OCI-LY1 (cell line): ENCODE results near the gene SEPTIN5.

Experiments
- H2AFZ ChIP-seq: fragments of 200-600 bp; sonication (generic), shearing (Covaris generic); 2 replicates; pipeline ENCODE4 v1.6.0; 2014; ENCODE audit warnings: antibody characterized with exemption, mild to moderate bottlenecking, low read length
- H3F3A ChIP-seq: fragments of 200-600 bp; sonication (generic), shearing (Covaris generic); 2 replicates; pipeline ENCODE4 v1.6.0; 2014; ENCODE audit warnings: mild to moderate bottlenecking, antibody characterized with exemption, low read length, moderate library complexity; ENCODE audit not compliant: insufficient read depth
- H3K27ac ChIP-seq: fragments of 200-600 bp; sonication (generic); 2 replicates; pipeline ENCODE4 v1.5.1; 2014; ENCODE audit warnings: low read length, mixed run types, mild to moderate bottlenecking, low read depth; ENCODE audit not compliant: poor library complexity, severe bottlenecking
- H3K27me3 ChIP-seq: fragments of 200-600 bp; sonication (generic); 2 replicates; pipeline ENCODE4 v1.6.0; 2014; ENCODE audit warnings: antibody characterized with exemption, mild to moderate bottlenecking, low read length, moderate library complexity; ENCODE audit not compliant: insufficient read depth
- H3K36me3 ChIP-seq: fragments of 200-600 bp; sonication (generic); 2 replicates; pipeline ENCODE4 v1.6.1; 2014; ENCODE audit warnings: mild to moderate bottlenecking, antibody characterized with exemption, low read length, moderate library complexity, mixed read lengths; ENCODE audit not compliant: insufficient read depth
- H3K4me1 ChIP-seq: fragments of 200-600 bp; sonication (generic); 2 replicates; pipeline ENCODE4 v1.5.1; 2014; ENCODE audit warnings: mild to moderate bottlenecking, low read length, moderate library complexity; ENCODE audit not compliant: insufficient read depth, severe bottlenecking
- H3K4me2 ChIP-seq: fragments of 200-600 bp; sonication (generic), shearing (Covaris generic); 2 replicates; pipeline ENCODE4 v1.6.1; 2014; ENCODE audit warnings: low read length
- H3K4me3 ChIP-seq: fragments of 200-600 bp; sonication (generic); 2 replicates; pipeline ENCODE4 v1.5.1; 2014; ENCODE audit warnings: low read length, low read depth, mild to moderate bottlenecking, mixed read lengths; ENCODE audit not compliant: poor library complexity, severe bottlenecking
- H3K79me2 ChIP-seq: fragments of 200-600 bp; shearing (Covaris generic); 2 replicates; pipeline ENCODE4 v1.6.1; 2016; ENCODE audit warnings: mixed run types, low read length, mixed read lengths; ENCODE audit not compliant: insufficient read depth
- H3K9ac ChIP-seq: fragments of 200-600 bp; sonication (generic), shearing (Covaris generic); 2 replicates; pipeline ENCODE4 v1.6.1; 2014; ENCODE audit warnings: mild to moderate bottlenecking, low read length, mixed read lengths
- H3K9me2 ChIP-seq: fragments of 200-600 bp; sonication (generic), shearing (Covaris generic); 2 replicates; pipeline ENCODE4 v1.6.1; 2014; ENCODE audit warnings: low read depth, mild to moderate bottlenecking, low read length, mixed read lengths
- H3K9me3 ChIP-seq: fragments of 200-600 bp; shearing (Covaris generic); 2 replicates; pipeline ENCODE4 v1.6.1; 2014; ENCODE audit warnings: low read length, mixed read lengths
- H4K20me1 ChIP-seq: fragments of 200-600 bp; sonication (generic), shearing (Covaris generic); 2 replicates; pipeline ENCODE4 v1.6.0; 2016; ENCODE audit warnings: mild to moderate bottlenecking, low read length; ENCODE audit not compliant: insufficient read depth
- CTCF ChIP-seq: fragments of 200-600 bp; sonication (generic), shearing (Covaris generic); IDR thresholded peaks from 2 replicates; pipeline ENCODE4 v1.5.1; 2017; ENCODE audit warnings: mild to moderate bottlenecking, antibody characterized with exemption, low read length, moderate library complexity, mixed read lengths
- EZH2 ChIP-seq: fragments of 200-600 bp; sonication (generic), shearing (Covaris generic); IDR thresholded peaks from 2 replicates; pipeline ENCODE4 v1.8.0; 2017; ENCODE audit warnings: borderline replicate concordance, mixed run types, mild to moderate bottlenecking, antibody characterized with exemption, low read length, moderate library complexity, mixed read lengths

SEPTIN5 gene

GRCh38 chr22:19757985-19758895 lies 43.9 kb downstream of the SEPTIN5 start:
- no peak overlapping the region for H2AFZ ChIP-seq
- no peaks in the 10 kb centered on the region for H3F3A ChIP-seq
- H3K4me3 ChIP-seq: no peak overlapping the region
- no peaks in the 10 kb centered on the region for H3K9me2 ChIP-seq
- TF ChIP-seq CTCF (no peak), EZH2 (no peak)
- H3K36me3 ChIP-seq: no peaks in the 10 kb centered on the region
- H3K9ac ChIP-seq: no peak overlapping the region
- H3K27me3 ChIP-seq: peaks cover 10% of the 10 kb centered on the region
- H3K79me2 ChIP-seq: no peaks in the 10 kb centered on the region
- H4K20me1 ChIP-seq: no peaks in the 10 kb centered on the region
- H3K4me2 ChIP-seq: no peak overlapping the region
- no peak overlapping the region for H3K27ac ChIP-seq
- peaks cover 14% of the 10 kb centered on the region for H3K4me1 ChIP-seq
- no peaks in the 10 kb centered on the region for H3K9me3 ChIP-seq

- no peaks in the 10 kb centered on the region for H3K9me3 ChIP-seq
- no peaks in the 10 kb centered on the region for H3K36me3 ChIP-seq
- peaks cover 14% of the 10 kb centered on the region for H3K4me1 ChIP-seq
- no peak overlapping the region for H2AFZ ChIP-seq
- no peak overlapping the region for H3K4me2 ChIP-seq
- TF ChIP-seq EZH2: no peak
- TF ChIP-seq CTCF: no peak
- no peaks in the 10 kb centered on the region for H3K9me2 ChIP-seq
- H3K4me3 ChIP-seq: no peak overlapping the region
- no peaks in the 10 kb centered on the region for H3F3A ChIP-seq
- H3K79me2 ChIP-seq: no peaks in the 10 kb centered on the region
- no peak overlapping the region for H3K9ac ChIP-seq
- H3K27me3 ChIP-seq: peaks cover 12% of the 10 kb centered on the region
- no peaks in the 10 kb centered on the region for H4K20me1 ChIP-seq
- H3K27ac ChIP-seq: no peak overlapping the region
Measured at GRCh38 chr22:19758896-19759426, 44.7 kb downstream of the SEPTIN5 start.

GRCh38 chr22:19759427-19760057 lies 45.2 kb downstream of the SEPTIN5 start:
- no peaks in the 10 kb centered on the region for H3K36me3 ChIP-seq
- no peaks in the 10 kb centered on the region for H3F3A ChIP-seq
- H3K9me2 ChIP-seq: no peaks in the 10 kb centered on the region
- no peak overlapping the region for H3K27ac ChIP-seq
- H3K4me3 ChIP-seq: no peak overlapping the region
- H4K20me1 ChIP-seq: no peaks in the 10 kb centered on the region
- H3K27me3 ChIP-seq: peaks cover 16% of the 10 kb centered on the region
- H2AFZ ChIP-seq: no peak overlapping the region
- TF ChIP-seq EZH2: no peak
- TF ChIP-seq CTCF: no peak
- no peak overlapping the region for H3K4me2 ChIP-seq
- no peaks in the 10 kb centered on the region for H3K9me3 ChIP-seq
- H3K9ac ChIP-seq: no peak overlapping the region
- peaks cover 14% of the 10 kb centered on the region for H3K4me1 ChIP-seq
- H3K79me2 ChIP-seq: no peaks in the 10 kb centered on the region
